ENCODE measurements around the gene TMBIM6.

TMBIM6 gene

GRCh38 chr12:49801141-49802063, 60.0 kb downstream of the TMBIM6 start (continued):
- TF ChIP-seq PBX3 (CRISPR knock-in tag; IDR thresholded peaks at IDR 0.05) (no peak), ZNF133 (tag by site-specific recombination; IDR thresholded peaks at IDR 0.05) (no peak), ZNF544 (tag by site-specific recombination; IDR thresholded peaks at IDR 0.05) (no peak), ZEB2 (tag by site-specific recombination; IDR thresholded peaks at IDR 0.05) (no peak), ZNF138 (tag by site-specific recombination; IDR thresholded peaks at IDR 0.05; ENCODE audit: borderline replicate concordance) (no peak), PRDM4 (tag by site-specific recombination; IDR thresholded peaks at IDR 0.05) (no peak), ZNF341 (tag by site-specific recombination; IDR thresholded peaks at IDR 0.05; ENCODE audit: low read depth) (0 out of 2 replicates have a peak, but pooled peaks have one; percentile 24), ZNF488 (tag by site-specific recombination; IDR thresholded peaks at IDR 0.05) (no peak)
- TF ChIP-seq, protein P1, sequence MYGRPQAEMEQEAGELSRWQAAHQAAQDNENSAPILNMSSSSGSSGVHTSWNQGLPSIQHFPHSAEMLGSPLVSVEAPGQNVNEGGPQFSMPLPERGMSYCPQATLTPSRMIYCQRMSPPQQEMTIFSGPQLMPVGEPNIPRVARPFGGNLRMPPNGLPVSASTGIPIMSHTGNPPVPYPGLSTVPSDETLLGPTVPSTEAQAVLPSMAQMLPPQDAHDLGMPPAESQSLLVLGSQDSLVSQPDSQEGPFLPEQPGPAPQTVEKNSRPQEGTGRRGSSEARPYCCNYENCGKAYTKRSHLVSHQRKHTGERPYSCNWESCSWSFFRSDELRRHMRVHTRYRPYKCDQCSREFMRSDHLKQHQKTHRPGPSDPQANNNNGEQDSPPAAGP (tag by site-specific recombination; IDR thresholded peaks at IDR 0.05): 0 out of 2 replicates have a peak, but pooled peaks have one; percentile 43

DNA sequence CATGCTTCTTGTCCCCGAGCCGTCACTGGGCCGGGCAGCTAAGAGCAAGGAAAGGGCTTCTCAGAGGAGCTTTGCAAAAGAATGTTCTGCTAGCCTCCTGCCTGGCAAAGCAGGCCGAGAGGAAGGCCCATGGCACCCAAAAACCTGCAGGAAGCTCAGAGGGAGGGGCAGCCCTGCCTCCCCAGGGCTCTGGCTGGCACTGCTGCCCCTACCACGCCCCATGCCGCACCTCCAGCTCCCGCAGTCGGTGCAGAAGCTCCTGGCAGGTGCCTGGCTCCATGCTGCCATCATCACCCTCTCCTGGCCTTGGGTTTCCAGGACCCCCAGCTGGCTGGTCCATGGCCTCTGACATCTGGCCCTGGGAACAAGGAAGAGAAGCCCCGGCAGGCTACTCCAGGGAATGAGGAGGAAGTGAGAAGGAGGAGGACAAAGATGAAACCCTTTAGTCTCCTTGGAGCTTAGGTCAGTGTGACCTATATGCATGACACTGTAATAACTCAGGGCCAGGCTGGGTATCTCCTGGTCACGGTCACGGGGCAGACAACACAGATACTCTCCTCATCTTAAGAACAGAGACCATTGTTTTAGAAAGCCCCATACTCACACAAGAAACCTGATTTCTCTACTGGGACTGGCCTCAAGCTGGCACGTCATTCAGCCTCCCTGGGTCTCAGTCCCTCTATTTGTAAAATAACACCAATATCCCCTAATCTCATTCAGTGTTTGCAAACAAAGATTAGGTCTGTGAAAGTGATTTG, 62.5 kb downstream of the TMBIM6 start:
- H3K4me1 ChIP-seq (ENCODE audit: control insufficient read depth, insufficient read depth, low read length): no peaks in the 10 kb centered on the region
- TF ChIP-seq OVOL3 (tag by site-specific recombination; IDR thresholded peaks at IDR 0.05) (no peak), ZSCAN5A (tag by site-specific recombination; IDR thresholded peaks at IDR 0.05) (no peak), MZF1 (tag by site-specific recombination; IDR thresholded peaks at IDR 0.05; ENCODE audit: borderline replicate concordance) (no peak), ZFP3 (tag by site-specific recombination; IDR thresholded peaks at IDR 0.05; ENCODE audit: low read depth) (no peak)
- H3K27ac ChIP-seq (ENCODE audit: extremely low read depth, low read depth, low read length): no peak overlapping the region
- H3K4me3 ChIP-seq (ENCODE audit: low read depth, low read length): no peak overlapping the region
- peaks cover 0 to 79% of the 10 kb centered on the region in 2 experiments; a peak in 2 of 3 replicates for H3K36me3 ChIP-seq (ENCODE audit: control insufficient read depth in 2 of 2, insufficient read depth in 1 of 2, low read length in 2 of 2)
- ChIA-PET POLR2A (interaction anchor here (1.9 kb wide), 1 partner anchor 24 kb away, joined by 10 read pairs; the partner anchor contains the start of gene NCKAP5L), CTCF (interaction anchor here (0.6 to 1.0 kb wide), 2 partner anchors 26 to 41 kb away, joined by 3 to 8 read pairs; no protein-coding TSS in a partner anchor)
- H3K9me3 ChIP-seq (ENCODE audit: control insufficient read depth, insufficient read depth, low read depth, low read length): no peaks in the 10 kb centered on the region
